ENCODE measurements around the gene HIVEP2. TPM values are rescaled to one million over a fixed set of nuclear protein-coding genes. Genes with fewer than 3 reads are reported as not detected.

HIVEP2 gene
- total RNA-seq, 1 donor from 2014 or later, result 10.6 TPM

- no peak for DNase-seq
Observed at GRCh38 chr6:142857796-142858555, 87.0 kb downstream of the HIVEP2 start.

- DNase-seq, result peak; percentile 60
Observed at GRCh38 chr6:142857233-142857761, 87.7 kb downstream of the HIVEP2 start.

- DNase-seq, result no peak
Observed at GRCh38 chr6:142856624-142857232, 88.2 kb downstream of the HIVEP2 start.

GRCh38 chr6:142855893-142856623, 88.9 kb downstream of the HIVEP2 start:
- DNase-seq, result no peak

- no peak for DNase-seq
Observed at GRCh38 chr6:142854589-142855488, 90.1 kb downstream of the HIVEP2 start.

- DNase-seq, result no peak
Observed at GRCh38 chr6:142853244-142854180, 91.5 kb downstream of the HIVEP2 start.

GRCh38 chr6:142851601-142852000, 93.4 kb downstream of the HIVEP2 start:
- DNase-seq, result no peak

GRCh38 chr6:142850679-142851423, 94.1 kb downstream of the HIVEP2 start:
- peak; percentile 67 for DNase-seq

- DNase-seq, result no peak
Observed at GRCh38 chr6:142848976-142849375, 96.0 kb downstream of the HIVEP2 start.

GRCh38 chr6:142848156-142848555, 96.8 kb downstream of the HIVEP2 start:
- DNase-seq, result no peak

GRCh38 chr6:142846883-142847287, 98.1 kb downstream of the HIVEP2 start:
- peak; percentile 94 for DNase-seq

GRCh38 chr6:142846459-142846831, 98.5 kb downstream of the HIVEP2 start:
- DNase-seq, result peak; percentile 60

GRCh38 chr6:142845624-142846458, 99.1 kb downstream of the HIVEP2 start:
- peak; percentile 97 for DNase-seq

- DNase-seq, result peak; percentile 48
Observed at GRCh38 chr6:142845143-142845571, 99.8 kb downstream of the HIVEP2 start.

- no peak for DNase-seq
Observed at GRCh38 chr6:142844065-142844755, 100.8 kb downstream of the HIVEP2 start.

GRCh38 chr6:142843361-142843760, 101.6 kb downstream of the HIVEP2 start:
- no peak for DNase-seq

GRCh38 chr6:142842418-142843261, 102.3 kb downstream of the HIVEP2 start:
- DNase-seq, result peak; percentile 75

GRCh38 chr6:142841915-142842314, 103.1 kb downstream of the HIVEP2 start:
- DNase-seq, result no peak

Data from dermis blood vessel endothelial cell (primary cell).